Stimulated activated memory B cell treated with anti-CD40 and anti-IgM and Interleukin-4, amounts not matched to agents 10 μg/mL and 1 μg/mL and 100 μg/mL, for 72 hours (primary cell): ENCODE data around the gene LRRC51.
"Not testable (repeated sequence)": the region's sequence is repeated elsewhere in the genome, so short reads cannot be mapped to it uniquely, and the experiment has no call there.

ENCODE experiments used
- ATAC-seq: fragments of 150-1000 bp; cut with Tn5 transposase; 2 replicates; pipeline ENCODE4 v1.10.0; 2021
- H3K27ac Mint-ChIP-seq: one replicate; pipeline ENCODE4 v1.8.0; 2022; ENCODE audit warnings: mild to moderate bottlenecking, mixed read lengths
- H3K27me3 Mint-ChIP-seq: one replicate; pipeline ENCODE4 v1.8.0; 2022; ENCODE audit warnings: mixed read lengths
- H3K36me3 Mint-ChIP-seq: one replicate; pipeline ENCODE4 v1.8.0; 2022; ENCODE audit warnings: mixed read lengths
- H3K4me1 Mint-ChIP-seq: one replicate; pipeline ENCODE4 v1.8.0; 2022; ENCODE audit warnings: mixed read lengths
- H3K4me3 Mint-ChIP-seq: one replicate; pipeline ENCODE4 v1.8.0; 2022; ENCODE audit warnings: mild to moderate bottlenecking, moderate library complexity, mixed read lengths
- H3K9me3 Mint-ChIP-seq: one replicate; pipeline ENCODE4 v1.8.0; 2022; ENCODE audit warnings: mixed read lengths

The LRRC51 gene

DNA sequence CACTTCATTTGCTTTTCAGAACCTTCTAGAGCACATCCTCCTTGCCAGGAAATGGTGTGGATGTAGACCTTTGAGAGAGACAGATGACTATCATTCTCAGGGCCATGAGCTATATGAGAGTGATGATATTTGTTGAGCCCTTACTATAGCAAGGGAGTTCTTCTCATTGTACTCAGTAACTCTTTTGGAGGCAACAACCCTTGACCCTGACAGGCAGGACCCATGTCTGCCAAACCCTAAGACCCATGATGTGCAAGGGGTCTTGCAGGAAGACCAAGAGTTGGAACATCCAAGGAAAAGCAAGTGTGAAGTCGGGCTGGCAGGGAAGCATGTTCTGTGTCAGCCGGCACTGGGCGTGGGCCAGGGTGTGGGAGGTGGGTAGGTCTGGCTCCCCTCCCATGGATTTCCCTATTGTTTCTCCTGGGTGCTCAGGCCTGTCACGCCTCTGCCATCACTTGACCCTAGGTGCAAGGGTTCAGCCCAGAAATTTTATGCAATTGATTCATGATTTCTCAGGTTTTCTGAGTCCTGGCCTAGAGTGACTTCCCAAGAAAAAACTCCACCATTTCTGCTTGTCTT, 56.1 kb downstream of the LRRC51 start:
- Mint-ChIP-seq H3K36me3 (no peaks in the 10 kb centered on the region), H3K27me3 (peaks cover 19% of the 10 kb centered on the region), H3K27ac (no peak overlapping the region)

DNA sequence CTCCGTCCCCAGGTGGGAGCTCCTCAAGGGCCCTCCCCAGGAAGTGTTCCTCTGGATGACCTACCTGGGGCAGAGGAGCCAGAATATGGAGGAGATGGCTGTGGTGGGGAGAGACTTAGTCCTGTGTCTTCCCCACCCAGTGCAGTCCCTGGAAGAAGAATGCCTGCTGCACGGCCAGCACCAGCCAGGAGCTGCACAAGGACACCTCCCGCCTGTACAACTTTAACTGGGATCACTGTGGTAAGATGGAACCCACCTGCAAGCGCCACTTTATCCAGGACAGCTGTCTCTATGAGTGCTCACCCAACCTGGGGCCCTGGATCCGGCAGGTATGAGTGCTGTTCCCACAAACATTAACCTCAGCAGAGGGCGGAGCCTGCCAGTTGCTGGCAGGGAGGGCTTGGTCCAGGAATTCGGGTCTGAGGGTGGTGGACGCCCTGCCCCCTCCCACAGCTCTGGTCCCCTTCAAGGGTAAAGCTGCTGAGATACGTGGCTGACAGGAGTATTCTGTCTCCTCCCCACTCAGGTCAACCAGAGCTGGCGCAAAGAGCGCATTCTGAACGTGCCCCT, 58.3 kb downstream of the LRRC51 start:
- no peak overlapping the region for H3K27ac Mint-ChIP-seq
- peaks cover 26% of the 10 kb centered on the region for H3K27me3 Mint-ChIP-seq
- H3K9me3 Mint-ChIP-seq = peaks cover 4% of the 10 kb centered on the region
- ATAC-seq = no peak
- no peaks in the 10 kb centered on the region for H3K36me3 Mint-ChIP-seq
- H3K4me1 Mint-ChIP-seq = peaks cover 3% of the 10 kb centered on the region
- H3K4me3 Mint-ChIP-seq = no peak overlapping the region

More for the DNA sequence above, 56.1 kb downstream of the LRRC51 start:
- peak; percentile 7 for ATAC-seq
- Mint-ChIP-seq H3K4me1 (no peaks in the 10 kb centered on the region), H3K4me3 (no peak overlapping the region), H3K9me3 (peaks cover 4% of the 10 kb centered on the region)

DNA sequence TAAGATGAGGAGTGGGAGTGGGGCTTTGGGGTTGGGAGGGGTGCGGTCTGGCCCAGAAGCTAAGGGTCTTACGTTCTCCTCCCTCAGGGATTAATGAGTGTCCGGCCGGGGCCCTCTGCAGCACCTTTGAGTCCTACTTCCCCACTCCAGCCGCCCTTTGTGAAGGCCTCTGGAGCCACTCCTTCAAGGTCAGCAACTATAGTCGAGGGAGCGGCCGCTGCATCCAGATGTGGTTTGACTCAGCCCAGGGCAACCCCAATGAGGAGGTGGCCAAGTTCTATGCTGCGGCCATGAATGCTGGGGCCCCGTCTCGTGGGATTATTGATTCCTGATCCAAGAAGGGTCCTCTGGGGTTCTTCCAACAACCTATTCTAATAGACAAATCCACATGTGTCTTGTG, 58.9 kb downstream of the LRRC51 start:
- Mint-ChIP-seq H3K9me3 (peaks cover 4% of the 10 kb centered on the region), H3K4me1 (peaks cover 5% of the 10 kb centered on the region), H3K36me3 (no peaks in the 10 kb centered on the region), H3K27me3 (peaks cover 26% of the 10 kb centered on the region), H3K4me3 (no peak overlapping the region), H3K27ac (no peak overlapping the region)
- no peak for ATAC-seq

DNA sequence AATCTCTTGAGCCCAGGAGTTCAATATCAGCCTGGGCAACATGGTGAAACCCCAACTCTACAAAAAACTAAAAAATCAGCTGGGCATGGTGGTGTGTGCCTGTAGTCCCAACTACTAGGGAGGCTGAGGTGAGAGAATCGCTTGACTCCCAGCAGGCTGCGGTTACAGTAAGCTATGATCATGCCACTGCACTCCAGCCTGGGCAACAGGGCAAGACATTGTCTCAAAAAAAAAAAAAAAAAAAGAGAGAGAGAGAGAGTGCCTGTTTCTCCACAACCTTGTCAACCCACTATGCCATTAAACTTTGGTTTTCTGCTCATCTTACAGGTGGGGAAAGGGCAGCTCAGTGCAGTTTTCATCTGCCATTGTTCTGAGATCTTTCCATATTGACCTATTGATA, 60.0 kb downstream of the LRRC51 start:
- peaks cover 4% of the 10 kb centered on the region for H3K9me3 Mint-ChIP-seq
- H3K27me3 Mint-ChIP-seq = peaks cover 26% of the 10 kb centered on the region
- peaks cover 5% of the 10 kb centered on the region for H3K4me1 Mint-ChIP-seq
- H3K4me3 Mint-ChIP-seq = no peak overlapping the region
- no peak overlapping the region for H3K27ac Mint-ChIP-seq
- ATAC-seq = no peak
- no peaks in the 10 kb centered on the region for H3K36me3 Mint-ChIP-seq

GRCh38 chr11:72141066-72141465, 60.4 kb downstream of the LRRC51 start:
- Mint-ChIP-seq H3K9me3 (peaks cover 4% of the 10 kb centered on the region), H3K4me3 (no peak overlapping the region), H3K27me3 (peaks cover 26% of the 10 kb centered on the region), H3K27ac (no peak overlapping the region), H3K4me1 (peaks cover 5% of the 10 kb centered on the region), H3K36me3 (no peaks in the 10 kb centered on the region)
- ATAC-seq = no peak

GRCh38 chr11:72142086-72142485, 61.4 kb downstream of the LRRC51 start:
- ATAC-seq, H3K9me3 Mint-ChIP-seq, H3K4me1 Mint-ChIP-seq, H3K36me3 Mint-ChIP-seq, H3K4me3 Mint-ChIP-seq, H3K27ac Mint-ChIP-seq: not testable (repeated sequence)
- peaks cover 26% of the 10 kb centered on the region for H3K27me3 Mint-ChIP-seq

- H3K27me3 Mint-ChIP-seq = peaks cover 26% of the 10 kb centered on the region
- not testable (repeated sequence) for H3K4me3 Mint-ChIP-seq, H3K4me1 Mint-ChIP-seq, H3K27ac Mint-ChIP-seq, H3K36me3 Mint-ChIP-seq, ATAC-seq, H3K9me3 Mint-ChIP-seq
Observed at GRCh38 chr11:72142543-72142942, 61.9 kb downstream of the LRRC51 start.

DNA sequence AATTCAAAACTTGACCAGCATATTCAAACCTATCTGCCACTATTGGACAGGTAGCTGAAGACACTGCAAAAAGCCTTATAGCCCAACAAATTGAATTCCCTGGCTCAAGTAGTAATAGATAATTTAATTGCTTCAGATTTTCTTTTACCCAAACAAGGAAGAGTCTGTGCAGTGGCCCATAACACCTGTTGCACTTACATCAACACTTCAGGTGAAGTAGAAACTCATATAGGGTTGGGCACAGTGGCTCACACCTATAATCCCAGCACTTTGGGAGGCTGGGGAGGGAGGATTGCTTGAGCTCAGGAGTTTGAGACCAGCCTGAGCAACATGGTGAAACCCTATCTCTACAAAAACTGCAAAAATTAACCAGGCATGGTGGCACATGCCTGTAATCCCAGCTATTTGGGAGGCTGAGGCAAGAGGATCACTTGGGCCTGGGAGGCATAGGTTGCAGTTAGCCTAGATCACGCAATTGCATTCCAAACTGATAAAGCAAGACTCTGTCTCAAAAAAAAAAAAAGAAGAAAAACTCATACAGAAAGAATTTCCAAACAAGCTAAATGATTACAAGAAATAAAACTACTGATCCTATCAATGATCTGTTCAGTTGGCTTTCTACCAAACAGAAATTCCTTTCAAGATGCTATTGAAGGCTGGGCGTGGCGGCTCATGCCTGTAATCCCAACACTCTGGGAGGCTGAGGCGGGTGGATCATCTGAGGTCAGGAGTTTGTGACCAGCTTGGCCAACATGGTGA, 64.3 kb downstream of the LRRC51 start:
- Mint-ChIP-seq H3K27ac (no peak overlapping the region), H3K27me3 (peaks cover 21% of the 10 kb centered on the region), H3K9me3 (no peaks in the 10 kb centered on the region), H3K4me3 (no peak overlapping the region), H3K36me3 (no peaks in the 10 kb centered on the region), H3K4me1 (peaks cover 5% of the 10 kb centered on the region)
- no peak for ATAC-seq
